ENCODE data around the gene ZYX. TPM values are rescaled to one million over a fixed set of nuclear protein-coding genes. Genes with fewer than 3 reads are reported as not detected.

Gene ZYX
- 602 TPM for polyA plus RNA-seq (2013, experiment 1 of 2; ENCODE audit: insufficient read length)
- 682 TPM for polyA plus RNA-seq (2013, experiment 2 of 2; ENCODE audit: insufficient read length)

DNA sequence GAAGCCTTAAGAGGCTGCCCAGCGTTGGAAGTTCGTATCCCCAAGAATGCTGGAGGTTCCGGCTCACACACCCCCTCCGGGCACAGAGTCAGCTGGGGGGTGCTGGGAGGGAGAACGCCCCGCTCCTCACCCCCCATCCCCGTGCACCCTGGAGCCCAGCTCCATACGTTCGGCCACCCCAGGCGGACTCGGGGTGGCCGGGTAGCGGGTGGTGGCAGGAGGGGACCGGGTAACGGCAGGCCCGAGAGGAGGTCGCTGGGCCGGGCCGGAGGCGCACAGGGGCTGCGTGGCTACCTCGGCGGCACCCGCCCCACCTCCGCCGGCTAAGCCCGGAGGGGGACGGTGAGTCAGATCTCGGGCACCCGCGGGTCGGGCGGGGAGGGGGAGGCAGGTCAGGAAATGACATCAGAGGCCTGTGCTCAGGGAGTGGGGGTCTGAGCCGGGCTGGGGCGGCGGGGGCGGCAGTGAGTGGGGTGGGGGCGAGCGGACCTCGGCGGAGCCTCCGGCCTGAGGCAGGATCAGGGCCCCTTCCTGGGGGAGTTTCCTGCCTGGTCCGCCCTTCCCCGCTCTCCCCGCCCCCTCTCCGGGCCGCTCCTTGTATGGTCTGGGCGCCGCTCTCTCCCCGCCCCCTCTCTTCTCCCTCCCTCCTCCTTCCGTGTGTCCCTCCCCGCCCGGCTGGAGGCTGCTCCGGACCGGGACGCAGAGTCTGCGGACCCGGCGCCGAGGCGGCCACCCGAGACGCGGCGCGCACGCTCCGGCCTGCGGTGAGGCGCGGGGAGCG, at the start of gene ZYX:
TSS of gene ZYX (plus strand) at position 700 of the 781 bp plus-strand sequence. CDS start 227 bp downstream, outside the sequence.
- DNase-seq: peak; percentile 98

GRCh38 chr7:143334244-143334643, 46.9 kb upstream of the ZYX start:
- DNase-seq: no peak

GRCh38 chr7:143337216-143337615, 43.9 kb upstream of the ZYX start:
- DNase-seq: no peak

DNA sequence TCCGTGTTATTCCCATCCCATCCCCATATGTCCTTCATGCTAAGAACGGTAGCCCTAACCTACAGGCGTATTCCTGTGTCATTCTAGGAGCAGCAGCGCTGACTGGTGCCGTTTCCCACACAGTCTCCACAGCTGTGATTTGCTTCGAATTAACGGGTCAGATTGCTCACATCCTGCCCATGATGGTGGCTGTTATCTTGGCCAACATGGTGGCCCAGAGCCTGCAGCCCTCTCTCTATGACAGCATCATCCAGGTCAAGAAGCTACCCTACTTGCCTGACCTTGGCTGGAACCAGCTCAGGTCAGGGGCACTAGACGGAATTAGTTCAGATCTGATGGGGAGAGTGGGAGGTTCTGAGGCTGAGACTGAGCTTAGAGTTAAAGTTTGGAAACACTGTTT, 39.3 kb upstream of the ZYX start:
- DNase-seq: no peak

DNA sequence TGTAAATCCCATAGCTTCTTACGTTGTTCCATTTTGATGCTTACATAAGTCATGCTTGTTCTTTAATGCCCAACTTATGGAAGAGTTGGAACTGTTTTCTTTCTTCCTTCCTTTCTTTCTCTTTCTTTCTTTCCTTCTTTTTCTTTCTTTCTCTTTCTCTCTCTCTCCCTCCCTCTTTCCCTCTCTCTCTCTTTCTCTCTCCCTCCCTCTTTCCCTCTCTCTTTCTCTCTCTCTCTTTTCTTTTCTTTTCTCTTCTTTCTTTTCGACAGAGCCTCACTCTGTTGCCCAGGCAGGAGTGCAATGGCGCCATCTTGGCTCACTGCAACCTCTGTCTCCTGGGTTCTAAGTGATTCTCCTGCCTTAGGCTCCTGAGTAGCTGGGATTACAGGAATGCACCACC, 37.5 kb upstream of the ZYX start:
- DNase-seq: no peak

DNA sequence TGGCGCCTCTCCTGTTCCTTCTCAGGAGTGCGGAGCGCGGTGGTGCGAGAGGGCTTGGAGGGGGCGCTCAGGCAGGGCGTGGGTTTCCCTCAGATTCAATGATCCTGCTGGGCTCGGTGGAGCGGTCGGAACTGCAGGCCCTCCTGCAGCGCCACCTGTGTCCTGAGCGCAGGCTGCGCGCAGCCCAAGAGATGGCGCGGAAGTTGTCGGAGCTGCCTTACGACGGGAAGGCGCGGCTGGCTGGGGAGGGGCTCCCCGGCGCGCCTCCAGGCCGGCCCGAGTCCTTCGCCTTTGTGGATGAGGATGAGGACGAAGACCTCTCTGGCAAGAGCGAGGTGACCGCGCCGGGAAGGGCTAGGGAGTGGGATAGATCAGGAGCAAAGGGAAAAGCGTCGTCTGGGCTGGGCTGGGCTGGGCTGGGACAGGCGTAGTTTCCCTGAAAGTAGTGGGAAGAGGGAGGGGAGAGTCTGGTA, 35.7 kb upstream of the ZYX start:
- DNase-seq: peak; percentile 29

DNA sequence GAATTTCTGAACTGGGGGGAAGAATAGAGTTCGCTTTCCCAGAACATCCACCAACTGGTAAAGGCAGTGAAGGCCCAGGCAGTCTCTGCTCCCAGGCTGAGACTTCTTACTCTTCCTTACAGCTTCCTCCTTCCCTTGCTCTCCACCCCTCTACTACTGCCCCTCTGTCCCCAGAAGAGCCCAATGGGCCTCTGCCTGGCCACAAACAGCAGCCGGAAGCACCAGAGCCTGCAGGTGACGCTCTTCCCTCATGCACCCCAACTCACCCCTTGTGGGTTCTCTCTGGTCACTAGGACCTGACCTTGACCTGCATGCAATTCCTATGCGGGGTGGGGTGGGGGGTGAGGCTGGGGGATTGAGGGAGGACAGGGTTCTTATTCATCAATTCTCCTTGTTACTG, 35.1 kb upstream of the ZYX start:
- no peak for DNase-seq

DNA sequence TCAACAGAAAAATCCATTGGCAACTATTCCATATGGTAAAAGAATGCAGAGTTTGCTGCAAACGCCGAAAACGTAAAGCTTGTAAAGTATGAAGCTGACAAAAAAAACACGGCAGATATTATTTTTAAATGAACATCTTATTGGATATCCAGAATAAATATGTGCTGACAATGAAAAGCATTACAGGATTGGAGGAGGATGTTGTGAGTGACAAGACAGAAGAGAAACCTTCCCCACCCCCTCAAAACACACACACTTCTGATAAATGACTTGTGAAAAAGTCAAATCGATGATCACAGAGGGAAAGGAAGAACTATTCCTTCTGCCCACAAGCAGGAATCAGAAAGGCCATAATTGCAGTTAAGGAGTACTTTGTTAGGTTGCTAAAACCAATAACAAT, 33.2 kb upstream of the ZYX start:
- DNase-seq: no peak

DNA sequence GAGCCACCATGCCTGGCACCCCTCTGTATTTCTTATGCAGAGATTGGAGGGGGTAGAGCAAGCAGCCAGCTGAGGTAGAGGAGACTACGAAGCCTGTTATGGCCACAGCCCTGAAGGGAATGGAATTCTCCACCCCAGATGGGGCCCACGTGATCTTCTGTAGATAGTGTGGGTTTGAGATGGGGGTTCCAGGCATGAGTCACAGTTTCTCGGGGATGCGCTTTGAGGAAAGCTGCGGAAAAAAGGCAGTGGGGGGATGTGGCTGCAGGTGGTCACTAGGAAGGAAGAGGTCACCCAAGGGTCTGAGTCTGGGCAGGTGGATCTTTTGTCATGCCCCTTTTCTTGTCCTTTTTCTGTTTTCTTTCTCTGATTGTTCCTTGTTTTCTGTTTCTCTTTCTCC, 30.1 kb upstream of the ZYX start:
- peak; percentile 18 for DNase-seq

- no peak for DNase-seq
Observed at GRCh38 chr7:143351574-143351973, 29.6 kb upstream of the ZYX start.

GRCh38 chr7:143352531-143353002, 28.6 kb upstream of the ZYX start:
- DNase-seq: no peak

GRCh38 chr7:143354376-143354775, 26.8 kb upstream of the ZYX start:
- DNase-seq: no peak

DNA sequence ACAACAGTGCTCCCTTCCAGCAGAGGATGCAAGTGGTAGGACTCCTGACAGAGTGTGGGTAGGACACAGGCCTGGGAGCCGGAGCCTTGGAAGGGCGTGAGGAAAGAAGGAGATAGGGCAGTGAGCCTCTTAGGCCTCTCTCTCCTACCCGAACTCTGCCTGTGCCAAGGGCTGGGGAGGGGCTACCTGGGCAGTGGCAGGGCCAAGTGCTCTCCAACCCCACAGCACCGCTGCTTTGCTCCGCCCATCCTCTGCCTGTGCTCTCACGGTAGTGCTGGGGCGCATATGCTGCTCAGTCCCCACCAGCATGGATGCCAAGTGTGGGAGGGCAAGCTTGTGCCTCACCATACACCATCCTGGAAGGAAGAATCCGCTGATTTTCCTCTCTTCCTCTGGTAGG, 26.2 kb upstream of the ZYX start:
- DNase-seq: no peak

GRCh38 chr7:143355450-143356385, 25.4 kb upstream of the ZYX start:
- DNase-seq: no peak

- DNase-seq: no peak
Observed at GRCh38 chr7:143356414-143357050, 24.6 kb upstream of the ZYX start.

- DNase-seq: no peak
Observed at GRCh38 chr7:143358626-143359025, 22.5 kb upstream of the ZYX start.

GRCh38 chr7:143359771-143360353, 21.3 kb upstream of the ZYX start:
- DNase-seq: no peak

DNA sequence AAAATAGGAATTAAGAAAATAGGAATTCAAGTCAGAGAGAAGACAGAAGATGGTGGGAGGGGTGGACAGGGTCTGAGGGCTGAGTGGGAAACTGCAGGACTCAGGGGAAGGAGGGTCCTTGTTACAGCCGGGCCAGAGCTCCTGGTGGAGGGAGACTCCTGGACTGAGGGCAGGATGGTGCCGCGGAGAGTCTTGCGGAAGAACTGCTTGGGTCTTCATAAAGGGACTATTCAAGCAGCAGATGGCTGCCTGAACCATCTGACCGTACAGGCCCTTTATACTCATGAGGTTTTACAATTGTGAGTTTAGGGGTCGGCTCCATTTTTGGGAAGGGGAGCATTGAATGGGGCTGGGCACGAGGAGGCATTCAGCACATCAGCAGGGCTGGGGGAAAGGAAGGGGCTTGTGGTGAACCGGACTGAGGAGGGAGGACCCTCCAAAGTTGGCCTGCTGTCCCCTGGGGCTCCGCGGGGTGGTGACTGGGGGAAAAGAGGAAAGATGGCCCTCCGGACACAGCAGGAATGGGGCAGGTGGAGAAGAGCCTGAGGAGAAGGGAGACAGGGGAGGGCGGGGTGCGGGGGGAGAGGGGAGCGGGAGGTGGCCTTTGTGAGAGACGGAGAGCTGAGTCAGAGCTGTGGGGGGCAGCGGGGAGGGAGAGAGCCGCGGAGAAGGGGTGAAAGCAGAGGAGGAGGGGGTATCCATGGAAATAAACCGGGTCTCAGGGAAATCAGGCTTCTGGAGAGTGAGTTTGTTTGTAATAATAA, 20.2 kb upstream of the ZYX start:
- DNase-seq: no peak

DNA sequence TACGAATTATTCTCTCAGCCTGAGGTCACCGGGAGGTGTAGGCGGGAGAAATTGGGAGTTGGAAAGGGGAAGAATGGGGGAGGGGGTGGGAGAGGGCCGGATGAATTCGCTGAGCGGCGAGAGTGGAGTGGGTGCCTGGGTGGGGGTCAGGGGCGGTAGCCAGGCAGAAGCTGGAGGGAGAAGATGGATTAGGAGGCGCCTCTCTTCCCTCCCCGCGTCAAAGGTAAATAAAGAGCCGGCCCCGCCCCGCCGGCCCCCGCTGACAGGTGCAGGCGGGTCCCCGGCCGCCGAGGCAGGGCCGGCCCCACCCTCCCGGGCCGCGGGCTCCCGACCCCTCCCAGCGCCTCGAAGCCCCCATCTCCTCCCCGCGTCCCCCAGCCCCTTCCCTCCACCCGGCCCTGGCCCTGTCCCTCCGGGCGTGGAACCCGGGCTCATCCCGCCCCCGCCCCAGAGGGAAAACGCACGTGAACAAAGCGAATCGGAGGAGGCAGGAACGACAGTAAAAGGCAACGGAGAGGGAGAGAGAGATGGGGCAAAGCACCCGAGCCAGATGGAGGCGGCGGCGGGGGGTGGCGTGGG, 19.5 kb upstream of the ZYX start:
- DNase-seq: no peak

GRCh38 chr7:143362131-143363015, 18.8 kb upstream of the ZYX start, which contains the start of gene FAM131B:
Gene FAM131B (minus strand): TSS chr7:143362713. CDS start chr7:143362603, 110 bp downstream.
- DNase-seq: no peak
